HepG2 (cell line): ENCODE results near the gene RBMXL2. TPM values are rescaled to one million over a fixed set of nuclear protein-coding genes. Genes with fewer than 3 reads are reported as not detected.

Source experiments
- ATAC-seq: fragments of 200-7000 bp; cut with Tn5 transposase; 3 replicates; pipeline ENCODE4 v1.9.1; 2020; ENCODE audit warnings: mild to moderate bottlenecking, moderate library complexity
- BruUV-seq: library from RNA; stranded (reverse); fragments of 400-500 nt; replicated peaks from 2 replicates; lab custom pipeline; 2021; lab: Mats Ljungman, UMichigan
- CTCF ChIA-PET: fragments of 300-600 bp; formaldehyde crosslinking; extraction: SDS; loops from one replicate; lab custom pipeline; 2021; ENCODE audit warnings: low total read pairs, inconsistent platforms, low intra/inter-chr PET ratio; lab: Yijun Ruan, JAX
- POLR2A ChIA-PET: fragments of 350-600 bp; sonication (Branson Sonifier 250); formaldehyde crosslinking; loops from one replicate; lab custom pipeline; 2020; ENCODE audit warnings: antibody characterized with exemption, inconsistent platforms; lab: Yijun Ruan, JAX
- DNase-seq: peaks from one replicate; pipeline ENCODE4 v3.0.0-alpha.2; 2015; ENCODE audit warnings: low spot score
- FAIRE-seq: peaks from 3 replicates; lab custom pipeline; 2011; peaks lifted over from hg19 to GRCh38; lab: Jason Lieb, UNC
- H2AFZ ChIP-seq: one replicate; pipeline ENCODE4 v1.6.1; 2011; ENCODE audit warnings: low read length, inconsistent platforms
- H3K27ac ChIP-seq: fragments of 300-600 bp; 3 replicates; pipeline ENCODE4 v1.8.0; 2011; ENCODE audit warnings: mixed run types, mild to moderate bottlenecking, mixed read lengths, low read length, inconsistent platforms; ENCODE audit not compliant: insufficient read depth; ENCODE audit errors: extremely low read length
- H3K27me3 ChIP-seq, 2 experiments: fragments of 200-600 bp in 1 of 2; 2 replicates in 1 of 2; 3 replicates in 1 of 2; pipeline versions ENCODE4 v1.6.0 to v1.8.0; 2011; ENCODE audit warnings: low read length in 2 of 2, mild to moderate bottlenecking in 2 of 2, moderate library complexity in 2 of 2, inconsistent platforms in 1 of 2; ENCODE audit not compliant: insufficient read depth in 2 of 2, control insufficient read depth in 1 of 2
- H3K36me3 ChIP-seq, 2 experiments: fragments of 200-600 bp in 1 of 2; replicated peaks in 1 of 2; 2 replicates in 1 of 2; 3 replicates in 1 of 2; pipeline versions ENCODE4 v1.5.1 to v1.8.0; 2011; ENCODE audit warnings: low read length in 2 of 2, inconsistent platforms in 1 of 2; ENCODE audit not compliant: insufficient read depth in 2 of 2, control insufficient read depth in 1 of 2
- H3K4me1 ChIP-seq: 2 replicates; pipeline ENCODE4 v1.5.1; 2012; ENCODE audit warnings: low read length, inconsistent platforms; ENCODE audit not compliant: insufficient read depth
- H3K4me2 ChIP-seq: 2 replicates; pipeline ENCODE4 v1.6.0; 2011; ENCODE audit warnings: low read depth, low read length, inconsistent platforms
- H3K4me3 ChIP-seq, 3 experiments: fragments of 200-600 bp in 1 of 3; sonication (generic), shearing (Covaris generic) in 1 of 3; replicated peaks in 1 of 3; 2 replicates each; pipeline ENCODE4 v1.5.1; 2011 to 2016; ENCODE audit warnings: low read length in 3 of 3, inconsistent platforms in 2 of 3, low read depth in 2 of 3, mild to moderate bottlenecking in 2 of 3, control low read depth in 1 of 3, mixed read lengths in 1 of 3; ENCODE audit not compliant: insufficient read depth in 1 of 3
- H3K79me2 ChIP-seq: one replicate; pipeline ENCODE4 v1.6.1; 2011; ENCODE audit warnings: low read length, inconsistent platforms; ENCODE audit not compliant: insufficient read depth
- H3K9ac ChIP-seq: 2 replicates; pipeline ENCODE4 v1.6.0; 2011; ENCODE audit warnings: mild to moderate bottlenecking, low read depth, low read length, inconsistent platforms; ENCODE audit not compliant: insufficient read depth
- H3K9me3 ChIP-seq: 2 replicates; pipeline ENCODE4 v1.5.1; 2012; ENCODE audit warnings: mild to moderate bottlenecking, low read length
- H4K20me1 ChIP-seq: 2 replicates; pipeline ENCODE4 v1.6.0; 2011; ENCODE audit warnings: inconsistent platforms, mild to moderate bottlenecking, low read length, moderate library complexity; ENCODE audit not compliant: insufficient read depth
- ARHGAP35 ChIP-seq: sonication (generic); formaldehyde crosslinking; IDR thresholded peaks from 2 replicates; pipeline ENCODE4 v1.9.0; 2022; ENCODE audit warnings: mild to moderate bottlenecking, inconsistent platforms, moderate library complexity, missing genetic modification reagents, borderline replicate concordance
- FIP1L1 ChIP-seq: fragments of 200-400 bp; formaldehyde crosslinking; IDR thresholded peaks from 2 replicates; pipeline ENCODE4 v1.6.1; 2018; ENCODE audit warnings: low read depth, mild to moderate bottlenecking, low read length, moderate library complexity, borderline replicate concordance; ENCODE audit not compliant: insufficient read depth
- HCFC1 ChIP-seq: fragments of 150-350 bp; IDR thresholded peaks from 2 replicates; pipeline ENCODE4 v1.6.1; 2014; ENCODE audit warnings: low read depth, low read length
- KLF12 ChIP-seq: sonication (generic); formaldehyde crosslinking; IDR thresholded peaks from 2 replicates; pipeline ENCODE4 v1.4.0; 2020; ENCODE audit warnings: missing genetic modification reagents, borderline replicate concordance
- RNF2 ChIP-seq: fragments of 450-650 bp; conservative IDR thresholded peaks from 2 replicates; pipeline ENCODE4 v1.6.1; 2016; ENCODE audit warnings: low read depth
- ZBTB1 ChIP-seq: sonication (generic); formaldehyde crosslinking; IDR thresholded peaks from 2 replicates; pipeline ENCODE4 v1.4.0; 2020; ENCODE audit warnings: missing genetic modification reagents, borderline replicate concordance
- ZKSCAN8 ChIP-seq: IDR thresholded peaks from 2 replicates; pipeline ENCODE4 v1.6.1; 2016; ENCODE audit warnings: borderline replicate concordance, missing genetic modification reagents, missing compliant biosample characterization
- ZNF713 ChIP-seq: sonication (generic); formaldehyde crosslinking; IDR thresholded peaks from 2 replicates; pipeline ENCODE4 v1.4.0; 2020; ENCODE audit warnings: mild to moderate bottlenecking, missing genetic modification reagents
- ZNF879 ChIP-seq: sonication (generic); formaldehyde crosslinking; IDR thresholded peaks from 2 replicates; pipeline ENCODE4 v1.8.1; 2023; ENCODE audit warnings: missing genetic modification reagents
- ZSCAN9 ChIP-seq: IDR thresholded peaks from 2 replicates; pipeline ENCODE4 v1.6.1; 2016; ENCODE audit warnings: borderline replicate concordance
- WGBS: methylation state at CpG from one replicate; pipeline ENCODE4 v1.1.6; 2017; ENCODE audit warnings: low lambda C conversion rate; 5-methylcytosine and 5-hydroxymethylcytosine counted together
- in situ Hi-C: cut with HindIII; loops from 2 replicates; pipeline ENCODE4 v1.10.0; 2017; ENCODE audit warnings: low pct_unique_long_range_greater_than_20kb; ENCODE audit not compliant: extremely low pct_ligation_motif_present
- intact Hi-C: fragments of 100-400 bp; cut with micrococcal nuclease; formaldehyde crosslinking; loops from one replicate; pipeline ENCODE4 v1.10.0; 2022; ENCODE audit not compliant: unreplicated experiment
- polyA plus RNA-seq, 8 experiments: library from polyadenylated mRNA; depleted of rRNA in 3 of 8; stranded (reverse) in 7 of 8; unstranded in 1 of 8; fragments of >200 nt; fragmentation: Illumina TruSeq in 4 of 8; extraction: Trizol in 4 of 8; gene quantifications; 2 replicates each; pipeline versions ENCODE4 v1.2.1 to v1.2.3, GENCODE V29; 2011 to 2016; ENCODE audit warnings: low read depth in 4 of 8, missing spikeins in 1 of 8, mixed read lengths in 1 of 8; ENCODE audit not compliant: insufficient read depth in 1 of 8
- total RNA-seq, 5 experiments: library from RNA; depleted of rRNA; stranded (reverse); fragments of >200 nt; fragmentation: Illumina TruSeq; extraction: Trizol; gene quantifications; 2 replicates each; pipeline ENCODE4 v1.2.3, GENCODE V29; 2016; ENCODE audit warnings: low read depth in 1 of 5
- TF ChIP-seq, protein P1 (sequence below): sonication (generic); formaldehyde crosslinking; IDR thresholded peaks from 2 replicates; pipeline ENCODE4 v1.4.0; 2020; ENCODE audit warnings: mild to moderate bottlenecking, missing genetic modification reagents
- TF ChIP-seq, protein P2 (sequence below): sonication (generic); formaldehyde crosslinking; IDR thresholded peaks from 2 replicates; pipeline ENCODE4 v1.4.0; 2020; ENCODE audit warnings: missing genetic modification reagents
- TF ChIP-seq, protein P3 (sequence below): sonication (generic); formaldehyde crosslinking; IDR thresholded peaks from 2 replicates; pipeline ENCODE4 v1.4.0; 2020; ENCODE audit warnings: low read depth, mild to moderate bottlenecking, missing genetic modification reagents
- TF ChIP-seq, protein P4 (sequence below): sonication (generic); formaldehyde crosslinking; IDR thresholded peaks from 2 replicates; pipeline ENCODE4 v1.5.1; 2020; ENCODE audit warnings: missing genetic modification reagents, mild to moderate bottlenecking, borderline replicate concordance

The RBMXL2 gene
- total and polyA plus RNA-seq, 2 of the 13 experiments (the other 11 are each of a cell fraction or from before 2014, with no cell fraction given), result not detected

DNA sequence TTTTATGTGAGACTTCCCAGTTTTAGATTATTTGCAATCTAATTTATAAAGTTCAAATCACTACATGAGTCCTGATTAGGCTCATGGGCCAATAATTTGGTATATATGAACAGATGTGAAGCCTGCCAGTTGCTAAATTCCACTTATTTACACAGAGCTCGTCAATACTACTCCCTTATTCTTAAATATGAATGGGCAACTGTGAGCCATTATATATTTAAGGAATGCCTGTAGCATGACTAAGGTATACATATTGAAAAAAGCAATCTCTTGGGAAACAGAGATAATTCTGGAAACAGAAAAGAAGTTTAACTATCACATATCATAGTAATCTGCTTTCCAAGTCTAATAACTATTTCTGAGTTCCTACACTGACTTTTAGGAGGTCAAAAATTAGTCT, 27.0 kb downstream of the RBMXL2 start:
- no peak for FAIRE-seq
- H3K79me2 ChIP-seq, result no peaks in the 10 kb centered on the region
- H3K4me3 ChIP-seq, result no peak overlapping the region
- no peaks in the 10 kb centered on the region for H3K4me1 ChIP-seq
- no TSS peak for BruUV-seq
- ChIA-PET CTCF (no interaction called here), POLR2A (no interaction called here)
- TF ChIP-seq, protein P1, sequence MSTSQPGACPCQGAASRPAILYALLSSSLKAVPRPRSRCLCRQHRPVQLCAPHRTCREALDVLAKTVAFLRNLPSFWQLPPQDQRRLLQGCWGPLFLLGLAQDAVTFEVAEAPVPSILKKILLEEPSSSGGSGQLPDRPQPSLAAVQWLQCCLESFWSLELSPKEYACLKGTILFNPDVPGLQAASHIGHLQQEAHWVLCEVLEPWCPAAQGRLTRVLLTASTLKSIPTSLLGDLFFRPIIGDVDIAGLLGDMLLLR, result no peak
- TF ChIP-seq HCFC1, result no peak
- no peak overlapping the region for H2AFZ ChIP-seq
- no peaks in the 10 kb centered on the region for H3K36me3 ChIP-seq
- in situ Hi-C loops, result no loop called here
- no peaks in the 10 kb centered on the region for H3K27me3 ChIP-seq
- no peak overlapping the region for H3K9ac ChIP-seq
- no peak overlapping the region for H3K27ac ChIP-seq
- intact Hi-C loops, result no loop called here
- no peaks in the 10 kb centered on the region for H4K20me1 ChIP-seq
- WGBS, result 0% methylated on average over 1 of the region's 1 CpG
- DNase-seq, result no peak
- no peak overlapping the region for H3K4me2 ChIP-seq
- ATAC-seq, result no peak
- H3K9me3 ChIP-seq, result no peaks in the 10 kb centered on the region

DNA sequence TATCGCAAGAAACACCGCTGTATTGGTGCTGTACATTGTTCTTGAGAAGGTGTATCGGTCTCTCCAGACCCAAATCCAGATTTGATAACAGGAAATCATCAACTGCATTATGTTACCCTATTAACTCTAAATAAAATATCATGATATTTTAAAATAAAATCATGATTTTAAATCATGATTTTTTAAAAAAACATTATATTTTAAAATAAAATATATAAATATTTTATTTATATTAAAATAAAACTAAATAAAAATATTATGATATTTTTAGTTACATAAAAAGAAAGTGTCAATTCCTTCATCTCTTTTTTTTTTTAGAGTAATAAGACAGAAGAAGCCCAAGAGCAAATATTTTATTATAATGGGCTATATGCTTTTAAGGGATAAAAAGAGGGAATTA, 27.6 kb downstream of the RBMXL2 start:
- intact Hi-C loops (no loop called here), in situ Hi-C loops (no loop called here)
- H3K79me2 ChIP-seq, result no peaks in the 10 kb centered on the region
- no peaks in the 10 kb centered on the region for H3K27me3 ChIP-seq
- no peaks in the 10 kb centered on the region for H3K4me1 ChIP-seq
- DNase-seq, result no peak
- H3K27ac ChIP-seq, result no peak overlapping the region
- no peak for FAIRE-seq
- no peaks in the 10 kb centered on the region for H3K36me3 ChIP-seq
- H3K9me3 ChIP-seq, result no peaks in the 10 kb centered on the region
- H3K4me2 ChIP-seq, result no peak overlapping the region
- H3K9ac ChIP-seq, result no peak overlapping the region
- H3K4me3 ChIP-seq, result no peak overlapping the region
- 1% methylated on average over 3 of the region's 3 CpGs for WGBS
- no peak overlapping the region for H2AFZ ChIP-seq
- no peak for ATAC-seq
- H4K20me1 ChIP-seq, result no peaks in the 10 kb centered on the region
- CTCF ChIA-PET, result no interaction called here
- POLR2A ChIA-PET, result no interaction called here
- no TSS peak for BruUV-seq
- TF ChIP-seq ZNF713 (no peak), RNF2 (no peak), ZKSCAN8 (CRISPR knock-in tag) (no peak), ARHGAP35 (no peak), ZSCAN9 (no peak), ZBTB1 (no peak), ZNF879 (no peak), FIP1L1 (no peak), KLF12 (CRISPR knock-in tag) (no peak)
- TF ChIP-seq, protein P2, sequence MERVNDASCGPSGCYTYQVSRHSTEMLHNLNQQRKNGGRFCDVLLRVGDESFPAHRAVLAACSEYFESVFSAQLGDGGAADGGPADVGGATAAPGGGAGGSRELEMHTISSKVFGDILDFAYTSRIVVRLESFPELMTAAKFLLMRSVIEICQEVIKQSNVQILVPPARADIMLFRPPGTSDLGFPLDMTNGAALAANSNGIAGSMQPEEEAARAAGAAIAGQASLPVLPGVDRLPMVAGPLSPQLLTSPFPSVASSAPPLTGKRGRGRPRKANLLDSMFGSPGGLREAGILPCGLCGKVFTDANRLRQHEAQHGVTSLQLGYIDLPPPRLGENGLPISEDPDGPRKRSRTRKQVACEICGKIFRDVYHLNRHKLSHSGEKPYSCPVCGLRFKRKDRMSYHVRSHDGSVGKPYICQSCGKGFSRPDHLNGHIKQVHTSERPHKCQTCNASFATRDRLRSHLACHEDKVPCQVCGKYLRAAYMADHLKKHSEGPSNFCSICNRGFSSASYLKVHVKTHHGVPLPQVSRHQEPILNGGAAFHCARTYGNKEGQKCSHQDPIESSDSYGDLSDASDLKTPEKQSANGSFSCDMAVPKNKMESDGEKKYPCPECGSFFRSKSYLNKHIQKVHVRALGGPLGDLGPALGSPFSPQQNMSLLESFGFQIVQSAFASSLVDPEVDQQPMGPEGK, result no peak
- TF ChIP-seq, protein P3, sequence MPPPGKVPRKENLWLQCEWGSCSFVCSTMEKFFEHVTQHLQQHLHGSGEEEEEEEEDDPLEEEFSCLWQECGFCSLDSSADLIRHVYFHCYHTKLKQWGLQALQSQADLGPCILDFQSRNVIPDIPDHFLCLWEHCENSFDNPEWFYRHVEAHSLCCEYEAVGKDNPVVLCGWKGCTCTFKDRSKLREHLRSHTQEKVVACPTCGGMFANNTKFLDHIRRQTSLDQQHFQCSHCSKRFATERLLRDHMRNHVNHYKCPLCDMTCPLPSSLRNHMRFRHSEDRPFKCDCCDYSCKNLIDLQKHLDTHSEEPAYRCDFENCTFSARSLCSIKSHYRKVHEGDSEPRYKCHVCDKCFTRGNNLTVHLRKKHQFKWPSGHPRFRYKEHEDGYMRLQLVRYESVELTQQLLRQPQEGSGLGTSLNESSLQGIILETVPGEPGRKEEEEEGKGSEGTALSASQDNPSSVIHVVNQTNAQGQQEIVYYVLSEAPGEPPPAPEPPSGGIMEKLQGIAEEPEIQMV, result no peak
- TF ChIP-seq, protein P4, sequence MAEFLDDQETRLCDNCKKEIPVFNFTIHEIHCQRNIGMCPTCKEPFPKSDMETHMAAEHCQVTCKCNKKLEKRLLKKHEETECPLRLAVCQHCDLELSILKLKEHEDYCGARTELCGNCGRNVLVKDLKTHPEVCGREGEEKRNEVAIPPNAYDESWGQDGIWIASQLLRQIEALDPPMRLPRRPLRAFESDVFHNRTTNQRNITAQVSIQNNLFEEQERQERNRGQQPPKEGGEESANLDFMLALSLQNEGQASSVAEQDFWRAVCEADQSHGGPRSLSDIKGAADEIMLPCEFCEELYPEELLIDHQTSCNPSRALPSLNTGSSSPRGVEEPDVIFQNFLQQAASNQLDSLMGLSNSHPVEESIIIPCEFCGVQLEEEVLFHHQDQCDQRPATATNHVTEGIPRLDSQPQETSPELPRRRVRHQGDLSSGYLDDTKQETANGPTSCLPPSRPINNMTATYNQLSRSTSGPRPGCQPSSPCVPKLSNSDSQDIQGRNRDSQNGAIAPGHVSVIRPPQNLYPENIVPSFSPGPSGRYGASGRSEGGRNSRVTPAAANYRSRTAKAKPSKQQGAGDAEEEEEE (CRISPR knock-in tag), result no peak
